OCI-LY1 (cell line): Measurements from ENCODE around the gene SYNPO2.

Experiments
- H2AFZ ChIP-seq: fragments of 200-600 bp; sonication (generic), shearing (Covaris generic); 2 replicates; pipeline ENCODE4 v1.6.0; 2014; ENCODE audit warnings: antibody characterized with exemption, mild to moderate bottlenecking, low read length
- H3F3A ChIP-seq: fragments of 200-600 bp; sonication (generic), shearing (Covaris generic); 2 replicates; pipeline ENCODE4 v1.6.0; 2014; ENCODE audit warnings: mild to moderate bottlenecking, antibody characterized with exemption, low read length, moderate library complexity; ENCODE audit not compliant: insufficient read depth
- H3K27ac ChIP-seq: fragments of 200-600 bp; sonication (generic); 2 replicates; pipeline ENCODE4 v1.5.1; 2014; ENCODE audit warnings: low read length, mixed run types, mild to moderate bottlenecking, low read depth; ENCODE audit not compliant: poor library complexity, severe bottlenecking
- H3K27me3 ChIP-seq: fragments of 200-600 bp; sonication (generic); 2 replicates; pipeline ENCODE4 v1.6.0; 2014; ENCODE audit warnings: antibody characterized with exemption, mild to moderate bottlenecking, low read length, moderate library complexity; ENCODE audit not compliant: insufficient read depth
- H3K36me3 ChIP-seq: fragments of 200-600 bp; sonication (generic); 2 replicates; pipeline ENCODE4 v1.6.1; 2014; ENCODE audit warnings: mild to moderate bottlenecking, antibody characterized with exemption, low read length, moderate library complexity, mixed read lengths; ENCODE audit not compliant: insufficient read depth
- H3K4me1 ChIP-seq: fragments of 200-600 bp; sonication (generic); 2 replicates; pipeline ENCODE4 v1.5.1; 2014; ENCODE audit warnings: mild to moderate bottlenecking, low read length, moderate library complexity; ENCODE audit not compliant: insufficient read depth, severe bottlenecking
- H3K4me2 ChIP-seq: fragments of 200-600 bp; sonication (generic), shearing (Covaris generic); 2 replicates; pipeline ENCODE4 v1.6.1; 2014; ENCODE audit warnings: low read length
- H3K4me3 ChIP-seq: fragments of 200-600 bp; sonication (generic); 2 replicates; pipeline ENCODE4 v1.5.1; 2014; ENCODE audit warnings: low read length, low read depth, mild to moderate bottlenecking, mixed read lengths; ENCODE audit not compliant: poor library complexity, severe bottlenecking
- H3K79me2 ChIP-seq: fragments of 200-600 bp; shearing (Covaris generic); 2 replicates; pipeline ENCODE4 v1.6.1; 2016; ENCODE audit warnings: mixed run types, low read length, mixed read lengths; ENCODE audit not compliant: insufficient read depth
- H3K9ac ChIP-seq: fragments of 200-600 bp; sonication (generic), shearing (Covaris generic); 2 replicates; pipeline ENCODE4 v1.6.1; 2014; ENCODE audit warnings: mild to moderate bottlenecking, low read length, mixed read lengths
- H3K9me2 ChIP-seq: fragments of 200-600 bp; sonication (generic), shearing (Covaris generic); 2 replicates; pipeline ENCODE4 v1.6.1; 2014; ENCODE audit warnings: low read depth, mild to moderate bottlenecking, low read length, mixed read lengths
- H3K9me3 ChIP-seq: fragments of 200-600 bp; shearing (Covaris generic); 2 replicates; pipeline ENCODE4 v1.6.1; 2014; ENCODE audit warnings: low read length, mixed read lengths
- H4K20me1 ChIP-seq: fragments of 200-600 bp; sonication (generic), shearing (Covaris generic); 2 replicates; pipeline ENCODE4 v1.6.0; 2016; ENCODE audit warnings: mild to moderate bottlenecking, low read length; ENCODE audit not compliant: insufficient read depth
- EZH2 ChIP-seq: fragments of 200-600 bp; sonication (generic), shearing (Covaris generic); IDR thresholded peaks from 2 replicates; pipeline ENCODE4 v1.8.0; 2017; ENCODE audit warnings: borderline replicate concordance, mixed run types, mild to moderate bottlenecking, antibody characterized with exemption, low read length, moderate library complexity, mixed read lengths
- TF ChIP-seq, protein P1 (sequence below): fragments of 200-600 bp; sonication (generic), shearing (Covaris generic); IDR thresholded peaks from 2 replicates; pipeline ENCODE4 v1.5.1; 2017; ENCODE audit warnings: mild to moderate bottlenecking, antibody characterized with exemption, low read length, moderate library complexity, mixed read lengths

Gene SYNPO2

DNA sequence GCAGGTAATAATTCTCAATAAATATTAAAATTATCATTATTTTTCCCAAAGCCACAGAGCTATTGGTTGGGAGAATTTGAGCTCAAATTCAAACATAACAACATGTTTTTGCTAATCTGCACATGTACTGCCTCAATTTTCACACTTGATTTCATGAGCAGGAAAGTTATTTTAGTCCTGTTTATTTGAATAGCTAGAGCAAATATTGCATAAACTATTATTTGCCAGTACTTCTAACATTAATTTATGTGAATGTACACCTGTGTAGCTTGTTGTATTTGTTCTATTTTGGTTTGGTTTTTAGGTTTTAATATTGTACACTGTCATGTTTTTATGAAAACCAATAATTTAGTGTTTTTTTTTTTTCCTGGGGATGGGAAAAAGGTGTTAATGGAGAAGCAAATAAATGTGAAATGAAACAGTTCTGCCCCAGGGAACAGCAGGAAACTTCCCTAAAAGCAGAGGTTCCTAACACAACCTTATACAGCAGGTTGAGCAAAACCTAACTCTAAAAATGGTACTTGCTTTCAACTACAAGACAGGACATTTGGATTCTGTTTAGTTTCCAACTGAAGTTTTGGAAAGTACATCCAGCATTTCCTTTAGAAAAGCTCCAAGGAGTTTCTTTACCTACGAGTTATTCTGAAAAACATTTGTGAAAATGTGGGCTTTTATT, 99.4 kb downstream of the SYNPO2 start:
- no peak overlapping the region for H3K9ac ChIP-seq
- TF ChIP-seq, protein P1, sequence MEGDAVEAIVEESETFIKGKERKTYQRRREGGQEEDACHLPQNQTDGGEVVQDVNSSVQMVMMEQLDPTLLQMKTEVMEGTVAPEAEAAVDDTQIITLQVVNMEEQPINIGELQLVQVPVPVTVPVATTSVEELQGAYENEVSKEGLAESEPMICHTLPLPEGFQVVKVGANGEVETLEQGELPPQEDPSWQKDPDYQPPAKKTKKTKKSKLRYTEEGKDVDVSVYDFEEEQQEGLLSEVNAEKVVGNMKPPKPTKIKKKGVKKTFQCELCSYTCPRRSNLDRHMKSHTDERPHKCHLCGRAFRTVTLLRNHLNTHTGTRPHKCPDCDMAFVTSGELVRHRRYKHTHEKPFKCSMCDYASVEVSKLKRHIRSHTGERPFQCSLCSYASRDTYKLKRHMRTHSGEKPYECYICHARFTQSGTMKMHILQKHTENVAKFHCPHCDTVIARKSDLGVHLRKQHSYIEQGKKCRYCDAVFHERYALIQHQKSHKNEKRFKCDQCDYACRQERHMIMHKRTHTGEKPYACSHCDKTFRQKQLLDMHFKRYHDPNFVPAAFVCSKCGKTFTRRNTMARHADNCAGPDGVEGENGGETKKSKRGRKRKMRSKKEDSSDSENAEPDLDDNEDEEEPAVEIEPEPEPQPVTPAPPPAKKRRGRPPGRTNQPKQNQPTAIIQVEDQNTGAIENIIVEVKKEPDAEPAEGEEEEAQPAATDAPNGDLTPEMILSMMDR = no peak
- TF ChIP-seq EZH2 = no peak
- H3K9me2 ChIP-seq = no peaks in the 10 kb centered on the region
- H3F3A ChIP-seq = no peaks in the 10 kb centered on the region
- no peak overlapping the region for H3K4me2 ChIP-seq
- no peak overlapping the region for H2AFZ ChIP-seq
- H4K20me1 ChIP-seq = no peaks in the 10 kb centered on the region
- H3K27me3 ChIP-seq = no peaks in the 10 kb centered on the region
- H3K4me3 ChIP-seq = no peak overlapping the region
- H3K27ac ChIP-seq = no peak overlapping the region
- H3K4me1 ChIP-seq = no peaks in the 10 kb centered on the region
- no peaks in the 10 kb centered on the region for H3K79me2 ChIP-seq
- no peaks in the 10 kb centered on the region for H3K36me3 ChIP-seq
- no peaks in the 10 kb centered on the region for H3K9me3 ChIP-seq

DNA sequence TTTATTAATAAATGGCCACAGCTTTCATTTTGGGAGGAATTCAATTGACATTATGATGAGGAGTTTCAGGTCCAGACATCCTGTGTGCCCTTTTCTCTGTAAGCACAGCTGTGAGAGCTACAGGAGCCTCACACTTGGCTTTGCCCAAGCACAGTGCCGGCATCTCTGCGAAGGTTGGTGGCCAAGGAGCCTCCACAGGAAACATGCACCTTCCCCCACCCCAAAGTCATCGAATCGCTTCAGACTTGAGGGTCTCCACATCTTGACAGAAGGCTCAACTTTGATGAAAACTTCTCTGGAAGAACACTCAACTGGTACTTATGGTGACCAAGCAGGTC, 100.0 kb downstream of the SYNPO2 start:
- Histone ChIP-seq H3K9ac (no peak overlapping the region), H3K9me2 (no peaks in the 10 kb centered on the region), H3K9me3 (no peaks in the 10 kb centered on the region), H3K36me3 (no peaks in the 10 kb centered on the region), H3K4me1 (no peaks in the 10 kb centered on the region), H3K4me3 (no peak overlapping the region), H3F3A (no peaks in the 10 kb centered on the region), H3K79me2 (no peaks in the 10 kb centered on the region), H4K20me1 (no peaks in the 10 kb centered on the region), H3K27ac (no peak overlapping the region), H3K27me3 (no peaks in the 10 kb centered on the region), H2AFZ (no peak overlapping the region), H3K4me2 (no peak overlapping the region)
- TF ChIP-seq, protein P1 = no peak
- no peak for TF ChIP-seq EZH2

DNA sequence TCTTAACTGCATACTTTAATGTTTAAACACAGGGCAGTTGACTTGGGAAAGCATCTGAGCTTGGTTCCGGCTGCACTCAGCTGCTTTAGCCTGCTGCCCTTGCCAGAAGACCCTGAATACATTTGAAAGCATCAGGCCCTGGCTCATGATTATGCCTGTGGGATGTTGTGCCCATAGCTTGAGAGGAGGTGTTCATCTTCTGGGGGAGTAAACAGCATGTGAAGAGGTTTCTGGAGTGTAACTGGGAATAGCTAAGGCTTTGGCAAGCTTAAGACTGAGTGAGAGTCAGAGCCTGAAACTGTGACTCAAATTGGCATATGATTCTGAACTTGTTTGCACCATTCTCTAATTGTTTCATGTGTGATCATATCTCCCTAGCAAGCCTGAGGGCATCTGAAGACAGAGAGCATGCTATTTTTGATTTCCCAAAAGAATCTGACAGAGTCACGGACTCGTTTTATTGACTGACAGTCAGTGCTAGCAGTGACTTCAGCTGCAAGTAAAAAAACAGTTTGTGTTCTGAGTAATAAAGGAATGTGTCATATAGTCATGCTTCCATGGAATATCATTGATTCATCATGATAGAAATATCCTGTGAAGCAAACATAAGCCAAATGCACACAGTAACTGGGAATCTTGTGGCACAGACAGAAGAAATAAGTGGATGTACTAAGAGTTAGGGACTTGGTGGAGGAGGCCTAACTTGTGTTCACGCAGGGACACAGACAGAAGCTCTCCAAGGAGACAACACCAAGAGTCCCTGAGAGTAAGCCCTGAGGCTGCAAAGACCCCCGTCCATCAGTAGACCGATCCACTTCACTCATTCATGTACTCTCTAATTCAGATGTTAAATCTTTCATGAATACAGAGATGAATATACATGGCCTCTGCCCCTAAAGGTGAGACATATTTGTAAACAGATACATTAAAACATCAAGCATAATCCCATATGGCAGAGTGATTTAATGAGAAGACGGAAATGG, 100.7 kb downstream of the SYNPO2 start:
- no peaks in the 10 kb centered on the region for H3F3A ChIP-seq
- no peaks in the 10 kb centered on the region for H3K79me2 ChIP-seq
- no peak overlapping the region for H2AFZ ChIP-seq
- TF ChIP-seq, protein P1 = no peak
- no peak for TF ChIP-seq EZH2
- H3K4me3 ChIP-seq = no peak overlapping the region
- no peak overlapping the region for H3K27ac ChIP-seq
- no peaks in the 10 kb centered on the region for H4K20me1 ChIP-seq
- no peak overlapping the region for H3K4me2 ChIP-seq
- H3K4me1 ChIP-seq = no peaks in the 10 kb centered on the region
- no peaks in the 10 kb centered on the region for H3K27me3 ChIP-seq
- no peaks in the 10 kb centered on the region for H3K9me2 ChIP-seq
- H3K9ac ChIP-seq = no peak overlapping the region
- no peaks in the 10 kb centered on the region for H3K9me3 ChIP-seq
- no peaks in the 10 kb centered on the region for H3K36me3 ChIP-seq
